ENCODE data around the gene GPRIN1.
"Not testable (repeated sequence)": the region's sequence is repeated elsewhere in the genome, so short reads cannot be mapped to it uniquely, and the experiment has no call there.

GPRIN1 gene

GRCh38 chr5:176597417-176598389, 12.3 kb downstream of the GPRIN1 start:
- ATAC-seq (no peak), DNase-seq (peak; percentile 16)

GRCh38 chr5:176596689-176597416, 13.1 kb downstream of the GPRIN1 start:
- peak; percentile 85 for ATAC-seq

GRCh38 chr5:176596069-176596644, 13.8 kb downstream of the GPRIN1 start:
- ATAC-seq: no peak
- DNase-seq: no peak

More at GRCh38 chr5:176596689-176597416, 13.1 kb downstream of the GPRIN1 start:
- peak; percentile 77 for DNase-seq

DNA sequence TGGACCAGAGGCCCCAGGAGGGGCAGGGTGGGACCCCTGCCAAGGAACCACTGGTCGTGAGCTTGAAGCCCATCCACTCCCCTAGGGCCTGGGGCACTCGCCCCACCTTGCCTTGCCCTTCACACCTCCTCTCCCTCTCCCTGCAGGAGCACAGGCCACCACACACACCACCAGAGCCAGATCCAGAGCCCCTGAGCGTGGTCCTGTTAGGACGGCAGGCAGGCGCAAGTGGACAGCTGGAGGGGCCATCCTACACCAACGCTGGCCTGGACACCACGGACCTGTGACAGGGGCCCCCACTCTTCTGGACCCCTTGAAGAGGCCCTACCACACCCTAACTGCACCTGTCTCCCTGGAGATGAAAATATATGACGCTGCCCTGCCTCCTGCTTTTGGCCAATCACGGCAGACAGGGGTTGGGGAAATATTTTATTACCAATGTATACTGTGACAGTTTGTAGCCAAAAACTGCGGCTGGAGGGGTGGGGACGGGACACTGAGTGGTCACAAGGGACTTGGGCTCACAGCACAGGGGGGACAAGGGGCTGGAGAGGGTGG, 14.5 kb downstream of the GPRIN1 start:
- ATAC-seq (no peak), DNase-seq (no peak)

- DNase-seq (no peak), ATAC-seq (no peak)
Observed at GRCh38 chr5:176594554-176594953, 15.4 kb downstream of the GPRIN1 start.

DNA sequence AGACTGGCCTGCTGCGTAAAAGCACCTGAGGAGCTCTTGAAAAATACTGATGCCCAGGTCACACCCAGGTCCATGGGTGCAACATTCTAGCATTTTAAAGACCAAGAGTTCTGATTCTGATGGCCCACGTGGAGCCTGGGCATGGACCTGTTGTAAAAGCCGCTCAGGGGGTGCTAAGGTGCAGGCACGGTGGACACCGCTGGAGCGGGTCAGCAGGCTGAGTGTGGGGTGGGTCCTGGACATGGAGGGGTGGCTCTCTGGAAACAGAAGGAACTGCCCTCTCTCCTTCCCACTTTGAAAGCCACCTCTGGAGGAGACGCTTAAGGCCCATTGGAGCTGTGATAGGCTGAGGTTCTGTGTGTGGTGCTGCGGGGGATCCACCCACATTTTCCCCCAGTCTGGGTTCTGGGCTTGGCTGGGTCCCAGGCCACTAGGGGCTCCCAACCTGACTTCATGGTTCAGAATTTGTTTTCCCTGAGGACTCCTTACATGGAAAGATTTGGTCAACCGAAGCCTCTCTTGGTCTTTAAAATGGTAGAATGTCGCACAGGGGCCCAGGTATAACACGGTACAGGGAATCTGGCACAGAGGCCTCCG, 16.6 kb downstream of the GPRIN1 start:
- no peak for ATAC-seq

GRCh38 chr5:176592573-176592972, 17.4 kb downstream of the GPRIN1 start:
- DNase-seq (no peak), ATAC-seq (no peak)

More for the DNA sequence above, 16.6 kb downstream of the GPRIN1 start:
- DNase-seq: no peak

DNA sequence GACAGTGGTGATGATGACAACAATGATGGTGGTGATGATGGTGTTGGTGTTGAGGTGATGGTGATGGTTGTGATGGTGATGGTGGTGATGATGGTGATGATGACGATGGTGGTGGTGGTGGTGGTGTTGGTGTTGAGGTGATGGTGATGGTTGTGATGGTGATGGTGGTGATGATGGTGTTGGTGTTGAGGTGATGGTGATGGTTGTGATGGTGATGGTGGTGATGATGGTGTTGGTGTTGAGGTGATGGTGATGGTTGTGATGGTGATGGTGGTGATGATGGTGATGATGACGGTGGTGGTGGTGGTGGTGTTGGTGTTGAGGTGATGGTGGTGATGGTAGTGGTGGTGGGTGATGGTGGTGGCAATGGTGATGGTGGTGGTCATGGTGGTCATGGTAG, 18.3 kb downstream of the GPRIN1 start:
- ATAC-seq, DNase-seq: not testable (repeated sequence)

GRCh38 chr5:176590035-176590717, 19.8 kb downstream of the GPRIN1 start:
- ATAC-seq (no peak), DNase-seq (no peak)

DNA sequence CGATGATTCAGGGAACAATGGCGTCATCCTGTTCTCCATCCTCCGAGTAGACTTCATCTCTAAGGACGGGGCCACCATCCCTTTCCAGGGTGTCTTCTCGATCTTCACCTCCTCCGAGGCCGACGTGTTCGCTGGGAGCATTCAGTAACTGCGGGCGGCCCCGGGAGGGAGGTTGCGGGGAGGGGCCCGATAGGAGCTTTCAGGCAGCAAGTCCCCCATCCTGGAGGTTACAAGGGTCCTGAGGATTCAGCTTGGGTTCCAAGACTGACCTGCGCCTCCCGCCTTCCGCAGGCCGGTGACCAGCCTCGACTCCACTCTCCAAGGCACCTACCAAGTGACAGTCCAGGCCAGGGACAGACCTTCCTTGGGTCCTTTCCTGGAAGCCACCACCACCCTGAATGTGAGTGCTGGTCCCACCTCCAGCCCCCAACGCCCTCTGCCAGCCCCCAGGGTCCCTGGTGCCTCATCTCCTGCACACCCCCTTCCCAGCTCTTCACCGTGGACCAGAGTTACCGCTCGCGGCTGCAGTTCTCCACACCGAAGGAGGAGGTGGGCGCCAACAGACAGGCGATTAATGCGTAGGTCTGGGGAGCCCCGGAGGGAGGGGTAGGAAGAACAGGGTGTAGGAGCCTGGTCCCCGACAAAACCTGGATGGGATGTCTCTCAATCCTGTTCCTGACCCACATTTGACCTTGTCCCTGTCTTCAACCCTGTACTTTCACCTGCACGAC, 20.8 kb downstream of the GPRIN1 start:
- no peak for ATAC-seq

GRCh38 chr5:176588297-176588696, 21.7 kb downstream of the GPRIN1 start:
- DNase-seq (no peak), ATAC-seq (no peak)

More for the DNA sequence above, 20.8 kb downstream of the GPRIN1 start:
- DNase-seq: no peak

DNA sequence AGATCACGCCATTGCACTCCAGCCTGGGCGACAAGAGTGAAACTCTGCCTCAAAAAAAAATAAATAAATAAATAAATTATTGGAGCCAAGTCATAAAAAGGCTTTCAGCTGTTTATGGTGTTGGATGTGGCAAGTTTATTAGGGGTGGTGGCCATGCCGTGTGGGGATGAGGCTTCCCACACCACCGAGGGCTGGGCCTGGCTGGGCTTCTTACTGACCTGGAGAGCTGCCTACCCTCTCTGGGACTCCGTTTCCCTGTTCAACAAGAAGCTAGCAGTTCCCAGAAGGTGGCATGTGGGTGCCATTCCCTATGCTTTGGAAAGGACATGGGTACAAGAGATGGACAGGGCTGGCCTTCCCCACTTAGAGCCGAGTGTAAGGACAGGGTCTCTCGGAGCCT, 22.6 kb downstream of the GPRIN1 start:
- DNase-seq: no peak
- no peak for ATAC-seq

GRCh38 chr5:176583076-176583475, 26.9 kb downstream of the GPRIN1 start:
- no peak for ATAC-seq
- DNase-seq: no peak

DNA sequence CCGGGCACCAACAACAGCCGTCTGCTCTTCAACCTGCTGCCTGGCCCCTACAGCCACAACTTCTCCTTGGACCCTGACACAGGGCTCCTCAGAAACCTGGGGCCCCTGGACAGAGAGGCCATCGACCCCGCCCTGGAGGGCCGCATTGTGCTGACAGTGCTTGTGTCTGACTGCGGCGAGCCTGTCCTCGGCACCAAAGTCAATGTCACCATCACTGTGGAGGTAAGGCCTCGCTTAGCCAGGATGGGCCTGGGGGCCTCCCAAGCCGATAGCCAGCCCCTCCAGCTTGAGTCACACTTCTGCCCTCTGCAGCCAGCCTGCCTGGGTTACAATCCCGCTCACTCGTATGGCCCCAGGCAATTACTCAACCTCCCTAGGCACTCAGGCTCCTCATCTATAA, 28.6 kb downstream of the GPRIN1 start:
- ATAC-seq (no peak), DNase-seq (no peak)

DNA sequence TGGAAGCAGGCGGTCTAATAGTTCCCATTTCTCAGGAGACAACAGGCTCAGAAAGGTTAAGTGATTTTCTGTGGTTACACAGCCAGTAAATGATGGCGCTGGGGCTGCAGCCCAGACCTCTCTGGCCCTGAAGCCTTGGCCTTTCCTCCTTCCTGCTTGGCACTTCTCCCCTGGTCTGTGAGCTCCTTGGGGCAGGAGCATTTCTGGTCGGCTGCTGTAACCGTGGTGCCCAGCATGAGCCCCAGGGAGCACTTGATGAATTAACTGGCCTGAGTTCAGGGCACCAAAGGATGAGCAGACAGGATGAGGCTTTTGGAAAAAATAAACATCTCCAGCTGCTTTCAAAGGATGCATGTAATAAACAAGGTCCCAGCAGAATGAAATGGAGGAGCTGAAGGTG, 30.6 kb downstream of the GPRIN1 start:
- no peak for ATAC-seq
- DNase-seq: no peak

- DNase-seq: peak; percentile 38
- no peak for ATAC-seq
Observed at GRCh38 chr5:176578391-176578808, 31.6 kb downstream of the GPRIN1 start.

GRCh38 chr5:176577312-176578176, 32.4 kb downstream of the GPRIN1 start:
- no peak for DNase-seq
- ATAC-seq: no peak

DNA sequence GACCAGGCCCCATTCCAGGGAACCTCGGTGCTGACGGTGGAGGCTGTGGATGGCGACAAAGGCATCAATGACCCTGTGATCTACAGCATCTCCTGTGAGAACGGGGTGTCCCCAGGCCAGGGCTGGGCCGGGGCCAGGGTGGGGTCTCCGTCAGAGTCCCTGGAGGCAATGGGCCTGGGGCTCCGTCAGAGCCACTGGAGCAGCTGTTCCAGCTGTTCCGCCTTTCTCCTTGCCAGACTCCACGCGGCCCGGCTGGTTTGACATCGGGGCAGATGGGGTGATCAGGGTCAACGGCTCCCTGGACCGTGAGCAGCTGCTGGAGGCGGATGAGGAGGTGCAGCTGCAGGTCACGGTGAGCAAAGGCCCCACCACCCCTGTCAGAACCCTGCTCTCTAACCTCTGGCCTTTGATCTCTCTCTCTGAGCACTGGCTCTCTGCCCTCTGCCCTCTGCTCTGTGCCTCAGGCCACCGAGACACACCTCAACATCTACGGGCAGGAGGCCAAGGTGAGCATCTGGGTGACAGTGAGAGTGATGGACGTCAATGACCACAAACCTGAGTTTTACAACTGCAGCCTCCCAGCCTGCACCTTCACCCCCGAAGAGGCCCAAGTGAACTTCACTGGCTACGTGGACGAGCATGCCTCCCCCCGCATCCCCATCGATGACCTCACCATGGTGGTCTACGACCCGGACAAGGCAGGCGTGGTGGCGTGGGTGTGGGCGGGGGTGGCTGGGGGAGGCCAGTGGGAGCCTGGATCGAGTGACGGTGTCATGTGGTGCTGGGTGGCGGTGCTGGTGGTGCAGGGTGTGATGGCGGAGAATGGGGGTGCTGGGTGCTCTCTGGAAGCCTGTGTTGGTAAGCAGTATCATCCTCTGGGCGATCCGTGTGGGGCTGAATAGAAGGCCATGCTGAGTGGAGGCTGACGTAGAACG, 34.2 kb downstream of the GPRIN1 start:
- ATAC-seq (no peak), DNase-seq (no peak)

DNA sequence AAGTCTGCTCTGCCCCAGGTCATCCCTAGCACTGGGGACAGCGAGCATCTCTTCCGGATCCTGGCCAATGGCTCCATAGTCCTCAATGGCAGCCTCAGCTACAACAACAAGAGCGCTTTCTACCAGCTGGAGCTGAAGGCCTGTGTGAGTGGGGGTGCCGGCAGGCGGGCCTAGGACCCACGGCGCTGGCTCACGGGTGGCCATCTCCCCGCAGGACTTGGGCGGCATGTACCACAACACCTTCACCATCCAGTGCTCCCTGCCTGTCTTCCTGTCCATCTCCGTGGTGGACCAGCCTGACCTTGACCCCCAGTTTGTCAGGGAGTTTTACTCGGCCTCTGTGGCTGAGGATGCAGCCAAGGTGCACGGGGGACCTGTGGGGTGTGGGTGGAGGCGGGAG, 34.9 kb downstream of the GPRIN1 start:
- ATAC-seq: no peak
- no peak for DNase-seq
